Spleen (tissue), 7 donors: ENCODE data around the gene TM9SF4.

Experiments used
- CTCF ChIP-seq, 11 experiments: fragments of 200-600 bp in 7 of 11; fragments of 450-650 bp in 4 of 11; sonication (generic) in 4 of 11; IDR thresholded peaks in 8 of 11; conservative IDR thresholded peaks in 3 of 11; 1 replicate in 7 of 11; 2 replicates in 4 of 11; pipeline versions ENCODE4 v1.4.0 to v1.8.0; 2016 to 2021; ENCODE audit warnings: antibody characterized with exemption in 11 of 11, inconsistent platforms in 4 of 11, mild to moderate bottlenecking in 1 of 11
- POLR2A ChIP-seq, 3 donors: fragments of 450-650 bp; IDR thresholded peaks; one replicate each; pipeline ENCODE4 v1.5.1; 2017; ENCODE audit warnings: antibody characterized with exemption in 3 of 3, mild to moderate bottlenecking in 1 of 3
- donor health status: DM: no; HTN: no; CAD: no; lungs with moderate emphysema.
- donor health status: DM: no; HTN: no; CAD: no.
- donor health status: DM: no; HTN: no; CAD: no.

- TF ChIP-seq CTCF (IDR thresholded peaks at IDR 0.05 in 8 of 11, conservative IDR thresholded peaks at IDR 0.05 in 3 of 11): no peak
- TF ChIP-seq POLR2A (IDR thresholded peaks at IDR 0.05): no peak
Measured at GRCh38 chr20:32144898-32145662, 35.6 kb downstream of the TM9SF4 start.
